Natural killer cell (primary cell): ENCODE results near the gene RUVBL1. TPM values are rescaled to one million over a fixed set of nuclear protein-coding genes. Genes with fewer than 3 reads are reported as not detected.

Experiments
- ATAC-seq, 3 donors: fragments of 150-1000 bp in 2 of 3; fragments of 200-7000 bp in 1 of 3; cut with Tn5 transposase; 1 replicate in 1 of 3; 2 replicates in 2 of 3; pipeline ENCODE4 v1.10.0; 2021; ENCODE audit warnings: mild to moderate bottlenecking in 2 of 3, moderate library complexity in 2 of 3
- DNase-seq, 2 donors: peaks; one replicate each; pipeline versions ENCODE4 v3.0.0 to v3.0.0-alpha.2; 2013 to 2021; ENCODE audit warnings: mixed read lengths in 1 of 2
- H3K27ac ChIP-seq: one replicate; pipeline ENCODE4 v1.5.1; 2013; ENCODE audit warnings: mild to moderate bottlenecking, low read length
- H3K27me3 ChIP-seq: one replicate; pipeline ENCODE4 v1.6.1; 2013; ENCODE audit warnings: low read length; ENCODE audit not compliant: control insufficient read depth, insufficient read depth
- H3K36me3 ChIP-seq: one replicate; pipeline ENCODE4 v1.6.1; 2013; ENCODE audit warnings: low read length; ENCODE audit not compliant: control insufficient read depth, insufficient read depth
- H3K4me1 ChIP-seq: one replicate; pipeline ENCODE4 v1.6.1; 2013; ENCODE audit warnings: low read length; ENCODE audit not compliant: control insufficient read depth, insufficient read depth
- H3K4me3 ChIP-seq: one replicate; pipeline ENCODE4 v1.5.1; 2013; ENCODE audit warnings: low read length
- H3K9me3 ChIP-seq: one replicate; pipeline ENCODE4 v1.6.1; 2013; ENCODE audit warnings: low read length; ENCODE audit not compliant: control insufficient read depth, insufficient read depth
- H3K27ac Mint-ChIP-seq, 2 donors: one replicate each; pipeline ENCODE4 v1.8.0; 2022; ENCODE audit warnings: mild to moderate bottlenecking in 2 of 2, mixed read lengths in 2 of 2, moderate library complexity in 1 of 2
- H3K27me3 Mint-ChIP-seq, 2 donors: one replicate each; pipeline ENCODE4 v1.8.0; 2022; ENCODE audit warnings: low read depth in 2 of 2, mixed read lengths in 2 of 2
- H3K36me3 Mint-ChIP-seq: one replicate; pipeline ENCODE4 v1.8.0; 2022; ENCODE audit warnings: mixed read lengths
- H3K4me1 Mint-ChIP-seq, 2 donors: one replicate each; pipeline ENCODE4 v1.8.0; 2022; ENCODE audit warnings: mixed read lengths in 2 of 2
- H3K4me3 Mint-ChIP-seq: one replicate; pipeline ENCODE4 v1.8.0; 2022; ENCODE audit warnings: mild to moderate bottlenecking, moderate library complexity, mixed read lengths
- H3K9me3 Mint-ChIP-seq, 2 donors: one replicate each; pipeline ENCODE4 v1.8.0; 2022; ENCODE audit warnings: mixed read lengths in 2 of 2
- CTCF ChIP-seq: fragments of 200-600 bp; IDR thresholded peaks from one replicate; pipeline ENCODE4 v1.8.0; 2022; ENCODE audit warnings: antibody characterized with exemption
- WGBS: methylation state at CpG from one replicate; pipeline ENCODE4 v1.1.7; 2013; ENCODE audit warnings: missing lambda C conversion rate; ENCODE audit not compliant: insufficient coverage; 5-methylcytosine and 5-hydroxymethylcytosine counted together
- intact Hi-C: fragments of 100-400 bp; cut with micrococcal nuclease; formaldehyde crosslinking; loops from one replicate; pipeline ENCODE4 v1.14.2; 2022
- total RNA-seq, 4 donors: library from RNA; stranded (reverse); fragments of 120-200 nt in 1 of 4; gene quantifications; one replicate each; pipeline versions ENCODE4 v1.2.3 to v1.2.4, GENCODE V29; 2013 to 2022

Gene RUVBL1
- total RNA-seq, 3 donors from 2014 or later (not counting 1 experiment from before 2014, with no cell fraction given) = 11.9 to 18.5 (median 14.1) TPM

DNA sequence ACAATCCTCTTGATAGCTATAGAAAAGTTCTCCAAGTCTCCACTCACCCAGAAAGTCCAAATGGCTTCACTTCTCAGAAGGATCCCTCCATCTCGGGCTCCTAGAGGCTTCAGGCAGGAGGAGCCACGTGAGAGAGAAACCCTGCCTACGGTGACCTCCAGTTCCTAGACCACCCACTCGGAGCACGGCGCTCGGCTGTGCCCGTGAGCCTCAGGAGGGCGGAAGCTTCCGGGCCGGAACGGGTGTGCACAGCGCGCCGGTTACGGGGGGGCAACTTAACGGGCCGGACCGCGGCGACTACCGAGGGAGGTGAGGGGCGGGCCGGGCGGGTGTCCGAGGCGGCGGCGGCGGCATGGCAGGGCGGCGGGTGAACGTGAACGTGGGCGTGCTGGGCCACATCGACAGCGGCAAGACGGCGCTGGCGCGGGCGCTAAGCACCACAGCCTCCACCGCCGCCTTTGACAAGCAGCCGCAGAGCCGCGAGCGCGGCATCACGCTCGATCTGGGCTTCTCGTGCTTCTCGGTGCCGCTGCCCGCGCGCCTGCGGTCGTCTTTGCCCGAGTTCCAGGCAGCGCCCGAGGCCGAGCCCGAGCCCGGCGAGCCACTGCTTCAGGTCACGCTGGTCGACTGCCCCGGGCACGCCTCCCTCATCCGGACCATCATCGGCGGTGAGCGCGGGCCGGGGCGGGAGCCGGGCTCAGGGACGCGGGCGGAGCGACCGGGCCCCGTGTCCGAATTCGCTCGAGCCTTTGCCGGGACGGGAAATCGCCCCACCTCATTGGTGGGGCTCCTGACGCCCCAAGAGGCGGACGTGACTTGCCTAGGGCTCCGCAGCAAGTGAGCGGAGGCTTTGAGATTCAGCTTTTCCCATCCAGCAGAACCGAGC lies 29.8 kb upstream of the RUVBL1 start, which contains the start of gene EEFSEC:
TSS of gene EEFSEC (plus strand) at position 326 of the 886 bp plus-strand sequence. CDS start at position 353, 27 bp downstream.
- WGBS = under 1% methylated on average over 96 of the region's 96 CpGs
- Histone ChIP-seq H3K4me3 (peak within 1 kb of the TSS; percentile 54), H3K27ac (peak within 1 kb of the TSS; percentile 76), H3K9me3 (no peaks in the 10 kb centered on the region), H3K27me3 (no peaks in the 10 kb centered on the region), H3K4me1 (peaks cover 16% of the 10 kb centered on the region), H3K36me3 (no peaks in the 10 kb centered on the region)
- Mint-ChIP-seq H3K27ac (peak within 1 kb of the TSS; percentile 82 to 86), H3K4me1 (peaks cover 20 to 25% of the 10 kb centered on the region in 2 donors), H3K4me3 (peak within 1 kb of the TSS; percentile 86), H3K36me3 (no peaks in the 10 kb centered on the region), H3K27me3 (no peaks in the 10 kb centered on the region), H3K9me3 (peaks cover 0 to 2% of the 10 kb centered on the region in 2 donors)
- intact Hi-C loops = loop anchor here (1.0 to 5.0 kb wide), 2 partner anchors 29 to 101 kb away; partner anchors contain the start of gene SEC61A1
- ATAC-seq (peak; percentile 93 to 96 (median 95)), DNase-seq (peak; percentile 86 to 88)
- no peak for TF ChIP-seq CTCF

DNA sequence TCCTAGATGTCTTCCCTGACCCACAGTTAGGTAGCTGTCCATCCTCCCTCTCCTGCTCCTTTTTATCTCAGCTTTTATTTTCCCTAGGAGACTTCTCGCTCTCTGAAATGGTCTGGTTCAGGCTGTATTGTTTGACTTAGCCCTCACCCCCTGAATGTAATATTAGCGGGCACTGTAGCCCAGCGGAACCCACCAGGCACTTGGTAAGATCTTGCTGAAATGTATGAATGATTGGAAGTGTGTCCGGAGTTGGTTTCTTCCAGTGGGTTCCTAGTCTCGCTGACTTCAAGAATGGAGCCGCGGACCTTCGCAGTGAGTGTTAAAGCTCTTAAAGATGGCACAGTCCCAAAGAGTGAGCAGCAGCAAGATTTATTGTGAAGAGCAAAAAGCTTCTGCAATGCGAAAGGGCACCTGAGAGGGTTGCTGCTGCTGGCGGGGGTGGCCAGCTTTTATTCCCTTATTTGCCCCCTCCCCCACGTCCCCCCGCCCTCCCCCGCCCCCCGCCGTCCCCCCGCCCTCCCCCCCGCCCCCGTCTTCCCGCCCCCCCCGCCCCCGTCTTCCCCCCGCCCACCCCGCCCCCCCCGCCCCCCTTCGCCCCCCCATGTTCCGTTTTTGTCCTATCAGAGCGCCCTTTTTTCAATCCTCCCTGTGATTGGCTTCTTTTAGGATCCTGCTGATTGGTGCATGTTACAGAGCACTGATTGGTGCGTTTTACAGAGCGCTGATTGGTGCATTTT lies 29.0 kb upstream of the RUVBL1 start:
- H3K4me3 ChIP-seq = peak overlapping the region; percentile 54
- H3K4me3 Mint-ChIP-seq = peak overlapping the region; percentile 86
- peak; percentile 64 to 73 (median 66) for ATAC-seq

GRCh38 chr3:128151758-128152274 lies 28.2 kb upstream of the RUVBL1 start:
- Histone ChIP-seq H3K27ac (no peak overlapping the region), H3K27me3 (no peaks in the 10 kb centered on the region), H3K4me1 (peaks cover 16% of the 10 kb centered on the region), H3K4me3 (no peak overlapping the region), H3K36me3 (no peaks in the 10 kb centered on the region), H3K9me3 (no peaks in the 10 kb centered on the region)
- Mint-ChIP-seq H3K27me3 (no peaks in the 10 kb centered on the region), H3K36me3 (no peaks in the 10 kb centered on the region), H3K4me1 (peaks cover 20 to 22% of the 10 kb centered on the region in 2 donors), H3K27ac (peak overlapping the region; percentile 82 to 86), H3K9me3 (peaks cover 0 to 2% of the 10 kb centered on the region in 2 donors), H3K4me3 (peak overlapping the region; percentile 69)
- no peak for ATAC-seq
- WGBS = 68% methylated on average over 5 of the region's 5 CpGs
- TF ChIP-seq CTCF = no peak
- intact Hi-C loops = loop anchor here (5.0 kb wide), 1 partner anchor 100 kb away; the partner anchor contains the start of gene SEC61A1
- peak in 1 of 2 donors; percentile 25 for DNase-seq

More for the DNA sequence above, 29.0 kb upstream of the RUVBL1 start:
- intact Hi-C loops = loop anchor here (1.0 to 5.0 kb wide), 2 partner anchors 28 to 100 kb away; partner anchors contain the start of gene SEC61A1
- H3K36me3 Mint-ChIP-seq = no peaks in the 10 kb centered on the region
- no peak for TF ChIP-seq CTCF
- WGBS = 81% methylated on average over 10 of the region's 29 CpGs
- Histone ChIP-seq H3K4me1 (peaks cover 16% of the 10 kb centered on the region), H3K27me3 (no peaks in the 10 kb centered on the region), H3K36me3 (no peaks in the 10 kb centered on the region), H3K9me3 (no peaks in the 10 kb centered on the region), H3K27ac (peak overlapping the region; percentile 76)
- DNase-seq = peak in 1 of 2 donors; percentile 84
- peak overlapping the region; percentile 82 to 86 for H3K27ac Mint-ChIP-seq
- peaks cover 0 to 2% of the 10 kb centered on the region in 2 donors for H3K9me3 Mint-ChIP-seq
- H3K4me1 Mint-ChIP-seq = peaks cover 20 to 25% of the 10 kb centered on the region in 2 donors
- no peaks in the 10 kb centered on the region for H3K27me3 Mint-ChIP-seq
